ENCODE results near the gene MAPRE2.

Gene MAPRE2

GRCh38 chr18:35030277-35030989 lies 10.8 kb upstream of the MAPRE2 start:
- TF ChIP-seq EZH2phosphoT487 (IDR thresholded peaks at IDR 0.05; ENCODE audit: low read depth) (no peak), CTCF (IDR thresholded peaks at IDR 0.05; ENCODE audit: low read depth, low read length) (no peak)
- Histone ChIP-seq H3K79me2 (ENCODE audit: low read length) (no peaks in the 10 kb centered on the region), H3K27me3 (ENCODE audit: low read depth, low read length) (no peaks in the 10 kb centered on the region), H3K27ac (ENCODE audit: low read length) (peak overlapping the region; percentile 54), H4K20me1 (ENCODE audit: insufficient read depth, low read length) (no peaks in the 10 kb centered on the region), H3K4me2 (ENCODE audit: low read length) (peak overlapping the region; percentile 84), H2AFZ (ENCODE audit: low read depth, low read length) (peak overlapping the region; percentile 99), H3K4me1 (ENCODE audit: low read length) (peaks cover 43% of the 10 kb centered on the region), H3K4me3 (ENCODE audit: low read length) (peak overlapping the region; percentile 69), H3K36me3 (replicated peaks; ENCODE audit: low read depth, low read length) (no peaks in the 10 kb centered on the region), H3K9ac (ENCODE audit: low read length) (peak overlapping the region; percentile 71), H3K9me3 (ENCODE audit: insufficient read depth, low read length) (no peaks in the 10 kb centered on the region)

GRCh38 chr18:35032113-35032512 lies 9.1 kb upstream of the MAPRE2 start:
- Histone ChIP-seq H3K27ac (ENCODE audit: low read length) (no peak overlapping the region), H3K4me2 (ENCODE audit: low read length) (no peak overlapping the region), H3K27me3 (ENCODE audit: low read depth, low read length) (no peaks in the 10 kb centered on the region), H2AFZ (ENCODE audit: low read depth, low read length) (no peak overlapping the region), H3K9ac (ENCODE audit: low read length) (no peak overlapping the region), H3K4me3 (ENCODE audit: low read length) (no peak overlapping the region), H3K36me3 (replicated peaks; ENCODE audit: low read depth, low read length) (no peaks in the 10 kb centered on the region), H3K4me1 (ENCODE audit: low read length) (peaks cover 36% of the 10 kb centered on the region), H3K79me2 (ENCODE audit: low read length) (no peaks in the 10 kb centered on the region), H3K9me3 (ENCODE audit: insufficient read depth, low read length) (no peaks in the 10 kb centered on the region), H4K20me1 (ENCODE audit: insufficient read depth, low read length) (no peaks in the 10 kb centered on the region)
- TF ChIP-seq CTCF (IDR thresholded peaks at IDR 0.05; ENCODE audit: low read depth, low read length) (no peak), EZH2phosphoT487 (IDR thresholded peaks at IDR 0.05; ENCODE audit: low read depth) (no peak)

GRCh38 chr18:35038029-35038428 lies 3.2 kb upstream of the MAPRE2 start:
- Histone ChIP-seq H3K27ac (ENCODE audit: low read length) (peak overlapping the region; percentile 92), H3K9me3 (ENCODE audit: insufficient read depth, low read length) (no peaks in the 10 kb centered on the region)
- TF ChIP-seq CTCF (IDR thresholded peaks at IDR 0.05; ENCODE audit: low read depth, low read length) (no peak), EZH2phosphoT487 (IDR thresholded peaks at IDR 0.05; ENCODE audit: low read depth) (no peak)

GRCh38 chr18:35038881-35039491 lies 2.2 kb upstream of the MAPRE2 start:
- Histone ChIP-seq H4K20me1 (ENCODE audit: insufficient read depth, low read length) (peaks cover 23% of the 10 kb centered on the region), H3K27me3 (ENCODE audit: low read depth, low read length) (no peaks in the 10 kb centered on the region), H3K79me2 (ENCODE audit: low read length) (peaks cover 28% of the 10 kb centered on the region), H3K9me3 (ENCODE audit: insufficient read depth, low read length) (no peaks in the 10 kb centered on the region), H3K36me3 (replicated peaks; ENCODE audit: low read depth, low read length) (peaks cover 5% of the 10 kb centered on the region), H3K9ac (ENCODE audit: low read length) (peak overlapping the region; percentile 58), H3K4me3 (ENCODE audit: low read length) (peak overlapping the region; percentile 45; the same call in 1 of the 2 replicates), H2AFZ (ENCODE audit: low read depth, low read length) (no peak overlapping the region), H3K4me2 (ENCODE audit: low read length) (peak overlapping the region; percentile 60), H3K27ac (ENCODE audit: low read length) (peak overlapping the region; percentile 92), H3K4me1 (ENCODE audit: low read length) (peaks cover 46% of the 10 kb centered on the region)
- TF ChIP-seq CTCF (IDR thresholded peaks at IDR 0.05; ENCODE audit: low read depth, low read length): no peak
- no peak for TF ChIP-seq EZH2phosphoT487 (IDR thresholded peaks at IDR 0.05; ENCODE audit: low read depth)

More at GRCh38 chr18:35038029-35038428, 3.2 kb upstream of the MAPRE2 start:
- H4K20me1 ChIP-seq (ENCODE audit: insufficient read depth, low read length): peaks cover 14% of the 10 kb centered on the region
- H3K4me1 ChIP-seq (ENCODE audit: low read length): peaks cover 37% of the 10 kb centered on the region
- peak overlapping the region; percentile 58 for H2AFZ ChIP-seq (ENCODE audit: low read depth, low read length)
- peak overlapping the region; percentile 27; the same call in 1 of the 2 replicates for H3K9ac ChIP-seq (ENCODE audit: low read length)
- H3K27me3 ChIP-seq (ENCODE audit: low read depth, low read length): no peaks in the 10 kb centered on the region
- no peaks in the 10 kb centered on the region for H3K36me3 ChIP-seq (replicated peaks; ENCODE audit: low read depth, low read length)
- peaks cover 18% of the 10 kb centered on the region for H3K79me2 ChIP-seq (ENCODE audit: low read length)
- 0 out of 2 replicates have a peak overlapping the region, but pooled peaks have one; percentile 45 for H3K4me3 ChIP-seq (ENCODE audit: low read length)
- peak overlapping the region; percentile 60 for H3K4me2 ChIP-seq (ENCODE audit: low read length)
